Stimulated activated CD8-positive, alpha-beta memory T cell treated with anti-CD3 and anti-CD28 coated beads, Interleukin-4, amount 100 ng/mL, for 24 hours (primary cell): ENCODE measurements around the gene NFIA.

ENCODE experiments used
- DNase-seq: peaks from one replicate; pipeline ENCODE4 v3.0.0-alpha.2; 2020; ENCODE audit warnings: low read depth

Gene NFIA

DNA sequence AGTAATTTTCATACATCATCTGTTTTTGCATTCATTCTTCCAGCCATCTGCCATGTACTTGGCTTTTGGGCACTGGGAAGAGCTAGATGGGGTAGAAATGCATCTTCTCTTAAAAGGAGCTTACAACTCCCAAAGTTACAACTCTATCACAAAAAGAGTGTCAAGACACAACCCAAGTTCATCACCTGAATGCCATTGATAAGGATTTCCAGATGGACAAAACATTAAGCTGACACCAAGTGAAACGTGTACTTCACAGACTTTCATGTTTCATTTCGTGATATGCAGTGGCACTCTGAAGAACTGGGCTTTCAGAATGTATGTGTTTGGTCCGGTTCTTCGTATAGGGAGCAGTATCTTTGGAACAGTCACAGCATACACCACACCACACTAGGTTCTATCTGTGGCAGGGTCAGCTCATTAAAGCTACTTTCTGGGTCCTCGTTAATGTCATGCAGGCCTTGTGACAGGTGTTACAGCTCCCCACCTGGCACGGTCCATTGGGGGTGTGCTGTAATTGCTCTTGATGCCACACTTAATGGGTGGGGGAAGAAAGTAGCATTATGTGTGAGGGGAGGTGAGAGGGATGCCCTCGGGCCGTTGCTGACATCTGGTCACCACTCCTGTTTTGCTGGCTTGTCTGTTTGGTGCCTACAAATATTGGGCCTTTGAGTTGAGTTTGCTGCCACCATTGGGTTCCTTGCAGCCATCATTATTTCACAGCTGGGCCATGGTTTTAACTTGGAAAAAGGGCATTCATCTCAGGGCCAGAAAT is 164.9 kb downstream of the NFIA start:
- no peak for DNase-seq

DNA sequence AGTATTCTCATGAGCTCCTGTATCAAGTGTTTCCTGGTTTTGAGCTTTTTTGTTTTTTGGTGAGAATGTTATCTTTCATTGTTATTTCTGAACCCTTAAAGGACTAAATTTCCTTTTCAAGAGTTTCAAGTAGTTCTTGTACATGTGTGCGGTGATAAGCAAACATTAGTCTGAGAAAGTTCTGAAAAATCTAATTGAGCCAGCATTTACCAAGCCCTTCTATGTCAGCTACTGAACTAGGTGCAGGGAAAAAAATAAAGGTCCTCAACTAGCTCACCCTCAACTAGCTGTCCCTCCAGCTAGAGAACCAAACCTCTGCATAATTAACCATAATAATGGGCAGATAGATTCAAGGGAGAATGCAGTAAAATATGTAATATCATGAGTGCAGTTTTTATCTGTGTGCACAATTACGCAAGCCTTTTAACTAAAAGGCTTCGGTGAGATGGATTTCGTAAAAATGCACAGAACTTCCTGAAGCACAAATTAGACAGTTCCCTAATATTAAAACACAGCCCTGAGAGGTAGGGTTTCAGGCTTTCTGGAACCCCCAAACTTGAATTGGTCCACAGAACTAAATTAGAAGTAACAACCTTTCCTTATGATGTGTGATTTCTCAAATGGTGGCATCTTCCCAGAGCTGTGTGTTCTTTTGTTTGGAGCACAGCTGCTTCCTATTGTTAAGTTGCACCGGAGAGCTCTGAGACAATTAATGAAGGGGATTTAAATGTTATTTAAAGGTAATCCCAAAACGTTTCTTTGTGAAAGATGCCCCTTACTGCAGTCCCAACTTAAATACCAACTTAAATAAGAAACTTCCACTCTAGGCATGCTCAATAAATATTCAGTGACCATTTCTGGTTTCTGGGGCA is 165.8 kb downstream of the NFIA start:
- no peak for DNase-seq

DNA sequence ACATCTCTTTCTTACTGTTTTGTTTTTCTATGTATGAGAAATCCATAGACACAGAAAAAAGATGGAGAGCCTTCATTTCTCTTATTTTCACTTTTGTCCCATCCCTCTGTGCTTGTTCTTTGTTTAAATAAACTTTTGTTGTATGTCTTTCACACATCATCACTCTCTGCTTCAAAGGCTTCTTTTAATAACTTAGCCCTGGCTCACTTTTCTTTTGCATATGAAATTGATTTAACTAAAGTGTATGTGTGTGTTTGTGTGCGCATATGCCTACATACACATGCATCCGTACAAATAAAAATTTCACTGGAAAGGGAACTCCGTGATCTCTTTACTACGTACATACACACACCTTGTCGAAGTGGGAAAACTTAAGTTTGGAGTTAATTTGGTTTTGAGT is 168.6 kb downstream of the NFIA start:
- no peak for DNase-seq

DNA sequence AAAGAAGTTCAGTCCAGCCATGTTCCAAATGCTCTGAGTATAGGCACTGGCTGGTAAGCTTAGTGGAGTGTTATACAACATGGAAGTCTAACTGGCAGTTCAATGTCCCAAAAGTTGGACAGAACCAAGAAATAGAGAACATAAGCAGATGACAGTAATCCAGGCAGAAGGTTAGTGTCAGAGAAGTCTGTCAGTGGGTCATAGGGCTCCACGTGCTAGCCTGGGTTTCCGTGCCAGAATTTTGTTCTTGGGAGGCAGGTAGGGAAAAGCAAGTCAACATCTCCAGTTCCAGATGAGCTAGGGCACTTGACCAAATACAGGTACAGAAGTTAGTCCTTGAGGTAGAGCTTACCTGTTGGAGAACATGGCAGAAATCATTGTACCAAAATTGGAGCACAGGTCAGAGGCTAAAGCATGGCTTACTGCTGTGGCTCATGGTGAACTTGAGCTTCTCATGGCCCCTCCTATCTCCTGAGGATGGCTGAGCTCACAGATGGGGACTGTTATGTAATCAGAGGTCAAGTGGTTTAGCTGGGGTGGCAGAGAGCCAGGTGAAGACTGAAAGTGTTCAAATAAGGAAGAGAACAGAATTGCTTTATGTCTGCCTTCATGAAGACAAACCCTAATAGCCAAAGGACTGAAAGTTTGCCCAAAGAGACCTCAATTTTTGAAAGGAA is 170.8 kb downstream of the NFIA start:
- DNase-seq: no peak

DNA sequence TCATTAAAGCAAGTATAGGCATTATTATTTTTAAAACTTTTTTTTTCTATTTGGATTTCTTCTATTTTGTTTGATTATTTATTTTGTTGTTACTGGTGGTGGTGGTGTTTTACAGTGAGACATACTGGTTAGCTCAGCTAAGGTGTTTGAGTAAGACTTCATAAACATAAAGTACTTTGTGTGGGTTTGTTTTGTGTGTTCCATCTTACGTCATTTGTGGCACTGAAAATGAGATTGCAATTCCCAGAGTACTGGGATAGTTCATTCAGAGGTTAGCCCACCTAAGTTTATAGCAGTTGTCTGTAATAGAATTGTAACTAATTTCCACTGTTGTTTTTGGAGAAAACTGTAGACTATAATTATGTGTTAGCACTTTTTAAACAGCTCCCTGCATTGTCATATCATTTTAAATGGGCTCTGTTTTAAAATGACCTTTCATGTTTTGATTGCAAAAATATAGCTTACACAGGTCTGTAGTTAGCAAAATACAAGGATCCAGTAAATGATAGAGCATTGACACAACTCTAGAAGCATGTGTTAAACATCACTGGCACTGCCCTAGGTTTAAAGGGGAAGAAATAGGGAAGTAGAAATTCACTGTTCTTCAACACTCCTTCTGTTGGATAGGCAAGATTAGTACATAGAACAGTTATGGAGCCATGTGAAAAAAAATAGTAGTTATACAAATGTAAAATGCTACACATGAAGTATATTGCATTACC is 171.7 kb downstream of the NFIA start:
- no peak for DNase-seq

DNA sequence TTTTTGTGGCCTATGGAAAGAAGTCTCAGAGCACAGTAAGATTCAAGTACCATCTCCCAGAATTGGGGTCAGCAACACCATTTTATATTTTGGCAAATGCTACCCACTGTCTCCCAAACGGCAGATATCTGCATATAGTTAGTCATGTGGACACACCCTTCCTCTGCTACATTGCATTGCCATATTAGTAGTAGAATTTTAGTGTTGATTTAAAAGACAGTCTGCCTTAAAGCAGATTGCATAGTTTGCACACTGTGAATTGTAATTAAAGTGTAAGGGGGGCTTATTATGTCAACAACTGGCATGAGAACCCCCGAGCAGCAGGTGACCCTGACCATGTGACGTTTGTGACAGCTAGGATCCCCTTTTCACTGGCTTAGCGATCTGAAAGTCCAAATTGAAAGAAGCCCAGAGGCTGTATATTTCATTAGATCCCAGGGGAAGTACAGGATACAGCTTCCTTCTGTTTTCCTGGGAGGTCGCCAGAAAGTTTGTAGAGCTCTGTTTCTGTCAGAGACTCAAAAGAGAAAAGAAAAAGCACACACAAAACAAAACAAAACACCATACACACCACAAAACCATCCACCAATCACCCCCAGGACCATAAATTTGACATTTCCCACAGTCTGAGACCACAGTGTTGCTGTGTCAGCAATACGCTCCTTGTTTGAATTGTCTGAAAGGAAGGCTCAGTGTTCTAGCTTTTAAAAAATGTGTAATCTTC is 172.4 kb downstream of the NFIA start:
- DNase-seq: no peak

DNA sequence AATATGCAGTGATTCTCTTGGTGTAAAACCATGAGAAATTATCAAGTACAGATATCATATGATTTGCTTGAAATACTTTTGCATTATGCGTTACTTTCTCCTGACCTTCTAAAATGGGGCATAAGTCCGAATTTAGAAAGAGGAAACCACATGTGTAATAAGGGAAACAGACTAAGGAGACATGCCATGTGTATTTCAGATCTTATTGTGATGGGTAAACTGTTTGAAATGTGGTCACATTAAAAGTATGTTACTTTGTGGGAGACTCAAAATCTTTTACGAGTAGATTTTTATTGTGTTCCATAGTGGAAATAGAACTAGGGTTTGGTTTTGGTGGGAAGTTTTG is 173.0 kb downstream of the NFIA start:
- no peak for DNase-seq

DNA sequence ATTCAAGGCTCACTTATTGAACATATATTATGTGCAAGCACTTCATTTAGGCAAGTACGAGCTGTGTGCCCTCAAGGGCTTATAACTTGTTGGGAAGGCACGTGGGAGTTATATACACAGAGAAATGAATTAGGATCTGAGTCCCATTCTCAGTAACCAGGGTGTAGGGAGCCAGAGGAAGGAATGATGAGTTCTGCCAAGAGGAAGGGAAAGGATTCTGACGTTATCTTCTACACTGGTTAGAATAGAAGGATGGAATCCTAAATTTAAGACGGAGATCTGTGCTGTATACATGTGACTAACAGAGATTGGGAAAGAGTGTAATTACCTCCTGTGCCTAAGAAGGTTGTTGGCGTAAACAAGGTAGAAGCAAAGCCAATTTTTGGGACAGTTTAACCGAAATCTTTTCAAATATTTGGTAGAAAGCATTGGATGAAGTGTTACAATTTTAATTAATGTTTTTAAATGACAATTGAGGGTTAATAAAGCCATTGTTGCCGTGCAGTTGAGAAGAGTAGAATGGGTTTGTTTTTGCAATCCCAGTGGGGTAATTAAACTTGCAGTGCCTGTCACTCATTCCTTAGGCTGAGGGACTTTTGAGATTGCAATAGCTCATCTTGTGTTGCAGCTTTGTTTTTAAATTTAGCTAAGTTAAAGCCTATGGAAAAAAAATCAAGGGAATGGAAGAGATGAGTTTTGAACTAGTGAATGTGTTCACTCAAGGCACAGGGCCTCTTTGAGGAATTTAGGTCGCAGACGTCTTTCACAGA is 177.2 kb downstream of the NFIA start:
- DNase-seq: no peak

DNA sequence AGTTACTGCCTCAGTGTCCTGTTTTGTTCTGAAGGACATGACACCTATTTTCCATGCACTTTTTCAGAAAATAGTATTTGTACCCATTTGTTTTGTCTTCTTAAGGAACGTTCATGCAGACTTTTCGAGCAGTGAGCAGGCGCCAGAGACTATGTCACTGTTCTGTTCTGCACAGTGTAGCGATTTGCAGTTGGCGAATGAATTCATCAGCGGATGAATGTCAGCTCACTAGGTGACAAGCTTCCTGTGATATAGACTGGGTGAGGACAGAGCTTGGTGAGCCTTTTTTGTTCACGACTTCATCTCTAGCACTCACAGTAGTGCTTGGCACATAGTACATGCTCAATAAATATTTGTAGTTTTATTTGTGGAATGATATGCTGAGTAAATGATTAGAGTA is 177.8 kb downstream of the NFIA start:
- DNase-seq: no peak

DNA sequence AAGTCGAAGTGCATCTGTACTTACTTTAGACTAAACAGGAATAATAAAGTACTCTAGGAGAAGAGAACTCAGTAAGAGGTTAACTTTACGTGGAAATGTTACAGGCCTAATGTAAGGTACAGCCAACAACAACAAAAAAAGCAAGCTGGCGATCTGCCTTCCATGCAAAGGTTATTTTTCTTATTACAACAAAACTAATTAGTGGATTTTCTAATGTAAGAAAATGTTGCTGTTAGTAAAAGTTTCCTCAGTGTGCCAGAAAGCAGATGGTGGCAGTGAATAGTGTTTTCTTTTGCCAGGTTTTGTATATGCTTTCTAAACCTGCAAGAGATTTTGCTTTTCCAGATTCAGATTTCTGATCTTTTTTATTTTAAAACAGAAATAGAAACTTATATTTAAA is 179.2 kb downstream of the NFIA start:
- DNase-seq: no peak

DNA sequence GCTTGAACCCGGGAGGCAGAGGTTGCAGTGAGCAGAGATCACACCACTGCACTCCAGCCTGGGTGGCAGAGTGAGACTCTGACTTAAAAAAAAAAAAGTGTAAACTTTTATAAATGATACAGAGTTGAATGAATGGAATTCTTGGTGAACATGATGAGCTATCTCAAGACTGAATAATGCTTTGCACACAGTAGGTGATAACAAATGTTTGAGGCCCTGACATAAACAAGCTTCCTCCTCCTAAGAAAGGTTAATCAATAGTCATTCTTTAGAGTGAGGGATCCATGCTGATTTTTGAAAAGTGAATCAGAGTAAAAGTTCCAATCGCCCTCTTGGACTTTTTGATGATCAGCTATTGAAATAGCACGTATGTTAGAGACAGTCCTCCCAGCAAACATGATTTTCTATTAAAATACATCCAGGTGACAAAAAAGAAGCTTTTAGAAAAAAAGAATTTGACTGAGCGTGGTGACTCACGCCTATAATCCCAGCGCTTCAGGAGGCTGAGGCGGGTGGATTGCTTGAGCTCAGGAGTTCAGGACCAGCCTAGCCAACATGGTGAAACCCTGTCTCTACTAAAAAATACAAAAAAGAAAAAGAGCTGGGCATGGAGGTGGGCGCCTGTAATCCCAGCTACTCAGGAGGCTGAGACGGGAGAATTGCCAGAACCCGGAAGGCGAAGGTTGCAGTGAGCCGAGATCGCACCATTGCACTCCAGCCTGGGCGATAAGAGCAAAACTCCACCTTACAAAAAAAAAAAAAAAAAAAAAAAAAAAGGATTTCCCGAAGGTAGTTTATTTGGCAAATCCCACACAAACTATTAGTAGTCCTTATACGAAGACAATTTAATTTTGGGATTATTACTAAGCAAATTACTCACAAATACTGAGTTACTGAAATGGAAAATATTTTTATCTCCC is 181.8 kb downstream of the NFIA start:
- no peak for DNase-seq

DNA sequence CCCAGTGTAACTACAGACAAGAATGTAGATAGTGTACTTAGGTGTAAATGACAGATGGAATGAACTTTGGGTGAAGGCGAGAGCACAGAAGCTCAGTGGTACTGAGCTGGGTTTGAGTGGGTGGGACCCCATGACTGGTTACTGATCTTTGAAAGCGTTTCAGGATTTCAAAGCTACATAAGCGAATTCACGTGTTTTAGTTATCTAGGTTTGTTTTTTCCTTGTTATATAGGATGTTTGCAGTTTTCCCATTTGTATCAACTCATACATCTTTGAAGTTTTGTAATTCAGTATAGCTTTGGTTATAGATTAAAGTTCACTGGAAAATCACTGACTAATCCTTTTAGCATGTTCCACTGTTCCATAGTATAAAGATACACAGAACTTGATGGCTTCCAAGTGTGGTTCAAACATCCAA is 182.5 kb downstream of the NFIA start:
- no peak for DNase-seq

DNA sequence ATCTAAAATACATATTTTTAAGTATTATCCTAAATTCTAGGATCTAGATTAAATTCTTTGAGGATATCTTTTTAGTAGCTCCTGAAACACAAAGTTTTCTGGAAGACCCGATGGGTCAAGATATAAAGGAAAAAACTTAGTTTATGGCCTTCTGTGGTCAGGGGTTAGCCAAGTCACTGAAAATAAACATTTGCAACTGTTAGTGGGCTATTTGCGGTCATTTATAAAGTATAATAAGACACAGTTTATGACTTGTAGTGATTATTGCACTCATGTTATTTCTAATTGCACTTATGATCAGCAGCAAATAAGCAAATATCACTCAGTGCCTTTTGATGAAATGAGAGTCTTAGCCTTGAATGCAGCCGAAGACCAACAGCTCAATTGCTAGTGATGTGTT is 183.3 kb downstream of the NFIA start:
- DNase-seq: no peak

DNA sequence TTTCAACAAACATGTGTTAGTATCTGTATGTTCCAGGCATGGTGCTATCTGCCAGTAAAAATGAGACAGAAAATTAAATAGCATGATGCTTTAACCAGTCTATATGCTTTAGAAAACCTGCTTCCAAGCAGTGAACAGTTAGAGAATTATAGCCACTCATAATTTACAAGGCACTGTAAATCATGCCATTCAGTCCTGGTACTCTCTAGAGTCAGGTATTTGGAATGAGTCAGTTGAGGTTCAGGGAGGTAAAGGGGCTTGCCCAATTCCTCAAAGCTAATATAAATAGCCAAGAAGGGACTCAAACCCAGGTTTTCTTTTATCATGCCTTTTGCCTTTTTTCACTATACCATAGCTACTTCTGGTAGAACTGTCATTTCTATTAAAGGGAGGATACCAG is 184.4 kb downstream of the NFIA start:
- DNase-seq: no peak

DNA sequence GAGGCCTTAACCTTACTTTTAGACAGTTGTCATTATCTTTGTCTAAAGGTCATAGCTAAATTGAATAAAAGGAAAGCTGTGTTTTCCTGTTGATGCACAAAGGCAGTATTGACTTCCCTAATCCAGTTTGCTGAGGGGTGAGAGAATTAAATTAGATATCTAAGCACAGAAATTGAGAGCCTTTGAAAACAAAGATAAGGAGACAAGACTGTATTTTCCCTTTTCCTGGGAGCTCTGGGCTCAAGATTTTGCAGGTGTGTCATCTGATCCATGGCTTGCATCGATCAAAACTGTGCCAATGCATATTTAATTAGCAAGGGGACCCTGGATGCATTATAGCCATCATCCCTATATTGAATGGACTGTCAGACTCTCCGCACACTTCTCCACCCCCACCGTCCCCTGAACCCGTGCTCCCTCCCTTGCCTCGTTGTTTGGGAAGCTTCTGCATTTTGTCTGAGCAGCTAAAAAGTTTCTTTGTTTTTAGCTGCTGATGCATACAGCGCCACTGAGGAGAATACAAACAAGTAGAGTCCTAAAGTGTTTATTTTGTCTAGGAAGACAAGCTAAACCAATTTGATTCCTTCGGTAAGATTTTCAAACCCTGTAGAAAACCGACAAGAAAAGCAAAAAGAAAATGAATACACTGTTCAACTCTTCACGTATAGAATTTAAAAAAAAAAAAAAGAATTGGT is 186.3 kb downstream of the NFIA start:
- no peak for DNase-seq

DNA sequence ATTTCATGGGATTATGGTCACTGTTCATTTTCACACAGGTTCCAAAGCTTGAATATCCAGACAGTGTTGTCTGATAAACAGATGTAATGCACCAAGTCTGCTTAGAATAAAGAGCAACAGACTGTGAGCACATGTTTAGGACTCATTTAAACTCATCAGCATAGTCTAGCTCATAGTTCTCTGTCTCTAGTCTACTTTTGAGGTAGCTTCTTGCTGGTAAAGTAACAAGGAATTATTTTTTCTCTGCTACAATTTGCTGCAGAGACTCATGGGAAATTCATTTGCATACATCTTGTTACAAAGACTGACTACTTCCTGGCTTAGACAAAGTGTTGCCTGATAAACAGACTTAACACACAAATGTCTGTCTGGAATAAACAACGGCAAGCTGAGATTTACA is 187.2 kb downstream of the NFIA start:
- DNase-seq: no peak

DNA sequence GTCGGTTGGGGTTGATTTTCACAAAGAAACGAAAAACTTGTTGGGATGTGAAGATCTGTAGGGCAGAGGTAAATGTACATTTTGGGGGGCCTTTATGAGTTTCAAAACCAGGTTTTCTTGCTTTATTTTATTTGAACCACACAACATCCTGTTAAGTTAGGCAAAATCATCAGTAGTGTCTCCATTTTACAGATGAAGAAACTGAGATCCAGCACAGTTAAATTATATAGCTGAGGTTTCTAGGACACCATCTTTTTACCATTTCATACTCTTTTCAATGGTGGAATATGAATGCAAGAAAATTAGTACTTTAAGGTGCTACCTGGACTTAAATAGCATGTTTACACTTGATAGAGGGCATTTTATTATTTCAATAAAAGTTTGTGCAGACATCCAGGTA is 187.7 kb downstream of the NFIA start:
- DNase-seq: no peak

DNA sequence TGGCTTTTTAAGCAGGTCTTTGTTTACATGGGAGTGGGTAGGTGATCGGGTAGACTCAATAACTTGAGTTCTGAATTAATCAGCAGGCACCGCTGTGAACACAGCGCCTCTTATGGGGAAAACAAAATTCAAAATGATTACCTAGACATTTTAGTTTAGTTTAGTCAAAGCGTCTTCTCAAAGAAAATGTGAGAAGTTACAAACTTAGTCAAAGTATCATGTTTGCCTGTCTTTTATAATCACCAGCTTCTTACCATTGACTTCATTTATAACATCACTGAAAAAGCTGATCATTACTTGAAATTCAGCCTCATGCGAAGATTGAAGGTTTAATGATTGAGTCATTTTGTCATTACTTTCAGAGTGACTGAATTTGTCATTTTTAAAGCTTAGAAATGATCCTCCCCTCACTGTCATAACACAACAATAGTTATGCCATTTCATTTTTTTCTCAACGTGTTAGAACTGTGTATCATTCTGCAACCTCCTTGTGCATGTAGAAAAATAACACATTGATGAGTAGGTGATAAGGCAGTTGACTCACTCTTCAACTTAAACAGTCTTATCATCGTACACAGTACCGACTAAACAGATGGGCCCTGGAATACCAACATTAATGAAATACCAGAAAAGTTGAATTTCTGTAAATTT is 188.5 kb downstream of the NFIA start:
- DNase-seq: no peak

DNA sequence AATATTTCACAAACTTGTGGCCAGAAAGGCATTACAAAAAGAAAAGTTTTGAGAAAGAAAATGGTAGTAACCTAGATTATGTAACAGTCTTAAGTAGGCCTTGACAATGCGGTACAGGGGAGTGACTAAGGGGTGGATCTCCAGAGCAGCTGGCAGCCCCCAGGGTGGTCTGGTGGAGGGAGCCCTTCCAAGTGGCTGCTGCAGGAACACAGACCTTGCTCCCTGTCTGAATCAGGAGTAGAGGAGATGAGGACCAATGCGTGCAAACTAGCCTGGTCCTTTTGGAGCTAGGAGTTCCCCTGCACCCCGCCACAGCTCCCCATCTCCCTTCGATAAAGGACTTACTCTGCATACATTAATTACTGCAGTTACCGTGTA is 189.0 kb downstream of the NFIA start:
- DNase-seq: no peak
